ENCODE results near the gene BIRC6.
"Not testable (repeated sequence)": the region's sequence is repeated elsewhere in the genome, so short reads cannot be mapped to it uniquely, and the experiment has no call there.

BIRC6 gene

GRCh38 chr2:32356681-32357317, at the start of gene BIRC6:
Gene BIRC6 (plus strand): TSS chr2:32357023. CDS start chr2:32357162, 139 bp downstream.
- DNase-seq (ENCODE audit: low read depth) = peak; percentile 88

GRCh38 chr2:32310577-32310976, 46.2 kb upstream of the BIRC6 start:
- no peak for DNase-seq (ENCODE audit: low read depth)

GRCh38 chr2:32314886-32315285, 41.9 kb upstream of the BIRC6 start:
- no peak for DNase-seq (ENCODE audit: low read depth)

GRCh38 chr2:32328679-32329078, 28.1 kb upstream of the BIRC6 start:
- not testable (repeated sequence) for DNase-seq (ENCODE audit: low read depth)

- not testable (repeated sequence) for DNase-seq (ENCODE audit: low read depth)
Observed at GRCh38 chr2:32329180-32329980, 27.4 kb upstream of the BIRC6 start.

- no peak for DNase-seq (ENCODE audit: low read depth)
Observed at GRCh38 chr2:32330136-32330535, 26.7 kb upstream of the BIRC6 start.

- no peak for DNase-seq (ENCODE audit: low read depth)
Observed at GRCh38 chr2:32342801-32343200, 14.0 kb upstream of the BIRC6 start.

- not testable (repeated sequence) for DNase-seq (ENCODE audit: low read depth)
Observed at GRCh38 chr2:32350797-32351196, 6.0 kb upstream of the BIRC6 start.

- DNase-seq (ENCODE audit: low read depth) = no peak
Observed at GRCh38 chr2:32355976-32356680, 695 bp upstream of the BIRC6 start.

- DNase-seq (ENCODE audit: low read depth) = no peak
Observed at GRCh38 chr2:32357318-32358110, 691 bp downstream of the BIRC6 start.

GRCh38 chr2:32358111-32358482, 1.3 kb downstream of the BIRC6 start:
- DNase-seq (ENCODE audit: low read depth) = no peak

GRCh38 chr2:32360416-32360815, 3.6 kb downstream of the BIRC6 start:
- no peak for DNase-seq (ENCODE audit: low read depth)

- not testable (repeated sequence) for DNase-seq (ENCODE audit: low read depth)
Observed at GRCh38 chr2:32362997-32363396, 6.2 kb downstream of the BIRC6 start.

- DNase-seq (ENCODE audit: low read depth) = no peak
Observed at GRCh38 chr2:32363597-32363996, 6.8 kb downstream of the BIRC6 start.

- not testable (repeated sequence) for DNase-seq (ENCODE audit: low read depth)
Observed at GRCh38 chr2:32364290-32364689, 7.5 kb downstream of the BIRC6 start.

GRCh38 chr2:32365679-32366078, 8.9 kb downstream of the BIRC6 start:
- DNase-seq (ENCODE audit: low read depth) = not testable (repeated sequence)

- no peak for DNase-seq (ENCODE audit: low read depth)
Observed at GRCh38 chr2:32366595-32366994, 9.8 kb downstream of the BIRC6 start.

- DNase-seq (ENCODE audit: low read depth) = no peak
Observed at GRCh38 chr2:32369222-32369621, 12.4 kb downstream of the BIRC6 start.

- not testable (repeated sequence) for DNase-seq (ENCODE audit: low read depth)
Observed at GRCh38 chr2:32370942-32371341, 14.1 kb downstream of the BIRC6 start.

- no peak for DNase-seq (ENCODE audit: low read depth)
Observed at GRCh38 chr2:32372519-32373182, 15.8 kb downstream of the BIRC6 start.

GRCh38 chr2:32375228-32375892, 18.5 kb downstream of the BIRC6 start:
- DNase-seq (ENCODE audit: low read depth) = no peak

Measured in activated gamma-delta T cell treated with anti-CD3 and anti-CD28 coated beads, Interleukin-2, amount 50 U/mL, for 16 hours (primary cell).